OCI-LY1 (cell line): ENCODE results near the gene PLAGL2.

ENCODE experiments used
- EZH2 ChIP-seq: fragments of 200-600 bp; sonication (generic), shearing (Covaris generic); IDR thresholded peaks from 2 replicates; pipeline ENCODE4 v1.8.0; 2017; ENCODE audit warnings: borderline replicate concordance, mixed run types, mild to moderate bottlenecking, antibody characterized with exemption, low read length, moderate library complexity, mixed read lengths
- TF ChIP-seq, protein P1 (sequence below): fragments of 200-600 bp; sonication (generic), shearing (Covaris generic); IDR thresholded peaks from 2 replicates; pipeline ENCODE4 v1.5.1; 2017; ENCODE audit warnings: mild to moderate bottlenecking, antibody characterized with exemption, low read length, moderate library complexity, mixed read lengths

- TF ChIP-seq, protein P1, sequence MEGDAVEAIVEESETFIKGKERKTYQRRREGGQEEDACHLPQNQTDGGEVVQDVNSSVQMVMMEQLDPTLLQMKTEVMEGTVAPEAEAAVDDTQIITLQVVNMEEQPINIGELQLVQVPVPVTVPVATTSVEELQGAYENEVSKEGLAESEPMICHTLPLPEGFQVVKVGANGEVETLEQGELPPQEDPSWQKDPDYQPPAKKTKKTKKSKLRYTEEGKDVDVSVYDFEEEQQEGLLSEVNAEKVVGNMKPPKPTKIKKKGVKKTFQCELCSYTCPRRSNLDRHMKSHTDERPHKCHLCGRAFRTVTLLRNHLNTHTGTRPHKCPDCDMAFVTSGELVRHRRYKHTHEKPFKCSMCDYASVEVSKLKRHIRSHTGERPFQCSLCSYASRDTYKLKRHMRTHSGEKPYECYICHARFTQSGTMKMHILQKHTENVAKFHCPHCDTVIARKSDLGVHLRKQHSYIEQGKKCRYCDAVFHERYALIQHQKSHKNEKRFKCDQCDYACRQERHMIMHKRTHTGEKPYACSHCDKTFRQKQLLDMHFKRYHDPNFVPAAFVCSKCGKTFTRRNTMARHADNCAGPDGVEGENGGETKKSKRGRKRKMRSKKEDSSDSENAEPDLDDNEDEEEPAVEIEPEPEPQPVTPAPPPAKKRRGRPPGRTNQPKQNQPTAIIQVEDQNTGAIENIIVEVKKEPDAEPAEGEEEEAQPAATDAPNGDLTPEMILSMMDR, result no peak
- TF ChIP-seq EZH2, result no peak
Measured at GRCh38 chr20:32163951-32164350, 43.6 kb downstream of the PLAGL2 start.
